OCI-LY3 (cell line): ENCODE results near the gene PTPN20.

Source experiments
- CTCF ChIP-seq: fragments of 200-600, 300-600 bp; sonication (generic); IDR thresholded peaks from 2 replicates; pipeline ENCODE4 v1.5.1; 2014; ENCODE audit warnings: antibody characterized with exemption, low read length, low read depth
- EZH2phosphoT487 ChIP-seq: fragments of 200-600 bp; shearing (Covaris generic); IDR thresholded peaks from 2 replicates; pipeline ENCODE4 v1.6.1; 2018; ENCODE audit warnings: antibody characterized with exemption, mixed run types, low read depth

- TF ChIP-seq CTCF (no peak), EZH2phosphoT487 (no peak)
Measured at GRCh38 chr10:47023237-47024045, 112.2 kb downstream of the PTPN20 start.
